GM19468 (cell line): Measurements from ENCODE around the gene CNNM3.
A peak's percentile ranks its signal among the peaks of the same experiment; 100 is the strongest.

ENCODE experiments used
- ATAC-seq: cut with Tn5 transposase; IDR thresholded peaks from one replicate; pipeline ENCODE4 v1.9.1; 2021; ENCODE audit warnings: mild to moderate bottlenecking, moderate library complexity, moderate number of reproducible peaks; ENCODE audit not compliant: unreplicated experiment; ENCODE audit errors: extremely low read depth

CNNM3 gene

GRCh38 chr2:96838345-96839292, 22.6 kb downstream of the CNNM3 start:
- ATAC-seq = no peak

GRCh38 chr2:96839293-96839874, 23.3 kb downstream of the CNNM3 start:
- peak; percentile 41 for ATAC-seq

GRCh38 chr2:96839875-96840850, 24.1 kb downstream of the CNNM3 start:
- ATAC-seq = no peak

- no peak for ATAC-seq
These were observed 25.8 kb downstream of the CNNM3 start for GRCh38 chr2:96841701-96842495.

- no peak for ATAC-seq
These were observed 26.5 kb downstream of the CNNM3 start for GRCh38 chr2:96842600-96842999.

GRCh38 chr2:96843538-96844268, 27.6 kb downstream of the CNNM3 start, which contains the start of gene ANKRD23:
TSS of gene ANKRD23 (minus strand) at chr2:96844021. CDS start at chr2:96843992, 29 bp downstream.
- ATAC-seq = no peak

- no peak for ATAC-seq
These were observed 28.3 kb downstream of the CNNM3 start for GRCh38 chr2:96844405-96844808.

GRCh38 chr2:96846825-96847224, 30.8 kb downstream of the CNNM3 start:
- ATAC-seq = no peak

GRCh38 chr2:96847586-96847985, 31.5 kb downstream of the CNNM3 start:
- no peak for ATAC-seq

GRCh38 chr2:96848264-96848663, 32.2 kb downstream of the CNNM3 start:
- no peak for ATAC-seq

- ATAC-seq = no peak
These were observed 36.6 kb downstream of the CNNM3 start for GRCh38 chr2:96852667-96853066.

- no peak for ATAC-seq
These were observed 37.3 kb downstream of the CNNM3 start for GRCh38 chr2:96853321-96853720.

- ATAC-seq = no peak
These were observed 41.0 kb downstream of the CNNM3 start for GRCh38 chr2:96856776-96857666.

GRCh38 chr2:96857667-96858372, 41.8 kb downstream of the CNNM3 start, which contains the start of gene ANKRD39:
TSS of gene ANKRD39 (minus strand) at chr2:96858016. CDS start at chr2:96857987, 29 bp downstream.
- ATAC-seq = peak; percentile 96

- ATAC-seq = no peak
These were observed 43.1 kb downstream of the CNNM3 start for GRCh38 chr2:96859099-96859649.

- ATAC-seq = no peak
These were observed 43.6 kb downstream of the CNNM3 start for GRCh38 chr2:96859681-96860064.
